Osteoblast (primary cell): ENCODE measurements around the gene ANK3. TPM values are rescaled to one million over a fixed set of nuclear protein-coding genes. Genes with fewer than 3 reads are reported as not detected.

ENCODE experiments used
- DNase-seq: peaks from one replicate; pipeline ENCODE4 v3.0.0; 2011; ENCODE audit warnings: low spot score, mixed read lengths; ENCODE audit not compliant: insufficient read length; ENCODE audit errors: missing footprints
- H2AFZ ChIP-seq: 2 replicates; pipeline ENCODE4 v1.6.0; 2011; ENCODE audit warnings: mild to moderate bottlenecking, low read length
- H3K27ac ChIP-seq: 2 replicates; pipeline ENCODE4 v1.5.1; 2011; ENCODE audit warnings: mild to moderate bottlenecking, low read depth, low read length, moderate library complexity
- H3K27me3 ChIP-seq: 2 replicates; pipeline ENCODE4 v1.6.0; 2012; ENCODE audit warnings: mild to moderate bottlenecking, control low read depth, inconsistent platforms, low read length, moderate library complexity; ENCODE audit not compliant: insufficient read depth
- H3K36me3 ChIP-seq: 2 replicates; pipeline ENCODE4 v1.5.1; 2011; ENCODE audit warnings: mild to moderate bottlenecking, low read length, control low read depth, moderate library complexity; ENCODE audit not compliant: insufficient read depth
- H3K4me1 ChIP-seq: 2 replicates; pipeline ENCODE4 v1.5.1; 2011; ENCODE audit warnings: mild to moderate bottlenecking, low read length, control low read depth, moderate library complexity; ENCODE audit not compliant: insufficient read depth
- H3K4me2 ChIP-seq: 2 replicates; pipeline ENCODE4 v1.6.0; 2011; ENCODE audit warnings: mild to moderate bottlenecking, low read length; ENCODE audit not compliant: insufficient read depth
- H3K4me3 ChIP-seq: fragments of 200-600 bp; sonication (generic); 3 replicates; pipeline ENCODE4 v1.5.1; 2012; ENCODE audit warnings: mild to moderate bottlenecking, low read length, inconsistent platforms; ENCODE audit not compliant: insufficient read depth
- H3K79me2 ChIP-seq: 2 replicates; pipeline ENCODE4 v1.6.0; 2012; ENCODE audit warnings: mild to moderate bottlenecking, low read length, control low read depth, inconsistent platforms; ENCODE audit not compliant: insufficient read depth
- H3K9me3 ChIP-seq: 2 replicates; pipeline ENCODE4 v1.5.1; 2011; ENCODE audit warnings: low read depth, low read length, control low read depth
- H4K20me1 ChIP-seq: 2 replicates; pipeline ENCODE4 v1.6.0; 2012; ENCODE audit warnings: mild to moderate bottlenecking, low read length, control low read depth; ENCODE audit not compliant: insufficient read depth
- total RNA-seq: library from RNA; depleted of rRNA; stranded (reverse); fragments of >200 nt; gene quantifications from 2 replicates; pipeline ENCODE4 v1.2.3, GENCODE V29; 2012
- TF ChIP-seq, protein P1 (sequence below): IDR thresholded peaks from 2 replicates; pipeline ENCODE4 v1.5.1; 2011; ENCODE audit warnings: mild to moderate bottlenecking, low read depth, low read length, moderate library complexity; ENCODE audit errors: extremely low read depth

ANK3 gene
- total RNA-seq, 1 donor, result 44.5 TPM

DNA sequence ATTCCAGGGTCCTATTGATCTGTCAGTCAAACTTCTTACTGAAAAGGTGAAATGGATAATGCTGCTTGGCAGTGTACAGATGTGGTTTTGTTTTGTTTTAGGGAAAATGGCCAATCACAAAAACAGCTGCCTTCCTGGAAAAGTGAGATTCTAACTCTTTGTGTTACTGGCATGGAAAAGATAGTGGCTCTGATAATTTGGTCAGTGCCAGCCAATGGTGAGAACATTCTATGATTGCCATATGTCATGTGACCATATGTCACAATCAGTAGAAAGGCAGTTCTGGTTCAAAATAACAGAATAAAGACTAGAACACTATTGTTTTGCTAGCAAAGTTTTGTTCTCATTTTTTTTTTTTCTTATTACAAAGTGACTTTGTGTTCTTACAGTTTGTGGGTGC lies 344.1 kb downstream of the ANK3 start:
- H3K27ac ChIP-seq, result no peak overlapping the region
- no peaks in the 10 kb centered on the region for H4K20me1 ChIP-seq
- no peaks in the 10 kb centered on the region for H3K79me2 ChIP-seq
- peaks cover 7% of the 10 kb centered on the region for H3K4me1 ChIP-seq
- H3K36me3 ChIP-seq, result no peaks in the 10 kb centered on the region
- H3K27me3 ChIP-seq, result no peaks in the 10 kb centered on the region
- H2AFZ ChIP-seq, result no peak overlapping the region
- TF ChIP-seq, protein P1, sequence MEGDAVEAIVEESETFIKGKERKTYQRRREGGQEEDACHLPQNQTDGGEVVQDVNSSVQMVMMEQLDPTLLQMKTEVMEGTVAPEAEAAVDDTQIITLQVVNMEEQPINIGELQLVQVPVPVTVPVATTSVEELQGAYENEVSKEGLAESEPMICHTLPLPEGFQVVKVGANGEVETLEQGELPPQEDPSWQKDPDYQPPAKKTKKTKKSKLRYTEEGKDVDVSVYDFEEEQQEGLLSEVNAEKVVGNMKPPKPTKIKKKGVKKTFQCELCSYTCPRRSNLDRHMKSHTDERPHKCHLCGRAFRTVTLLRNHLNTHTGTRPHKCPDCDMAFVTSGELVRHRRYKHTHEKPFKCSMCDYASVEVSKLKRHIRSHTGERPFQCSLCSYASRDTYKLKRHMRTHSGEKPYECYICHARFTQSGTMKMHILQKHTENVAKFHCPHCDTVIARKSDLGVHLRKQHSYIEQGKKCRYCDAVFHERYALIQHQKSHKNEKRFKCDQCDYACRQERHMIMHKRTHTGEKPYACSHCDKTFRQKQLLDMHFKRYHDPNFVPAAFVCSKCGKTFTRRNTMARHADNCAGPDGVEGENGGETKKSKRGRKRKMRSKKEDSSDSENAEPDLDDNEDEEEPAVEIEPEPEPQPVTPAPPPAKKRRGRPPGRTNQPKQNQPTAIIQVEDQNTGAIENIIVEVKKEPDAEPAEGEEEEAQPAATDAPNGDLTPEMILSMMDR, result no peak
- no peak for DNase-seq
- H3K4me2 ChIP-seq, result no peak overlapping the region
- H3K9me3 ChIP-seq, result no peaks in the 10 kb centered on the region
- H3K4me3 ChIP-seq, result no peak overlapping the region

DNA sequence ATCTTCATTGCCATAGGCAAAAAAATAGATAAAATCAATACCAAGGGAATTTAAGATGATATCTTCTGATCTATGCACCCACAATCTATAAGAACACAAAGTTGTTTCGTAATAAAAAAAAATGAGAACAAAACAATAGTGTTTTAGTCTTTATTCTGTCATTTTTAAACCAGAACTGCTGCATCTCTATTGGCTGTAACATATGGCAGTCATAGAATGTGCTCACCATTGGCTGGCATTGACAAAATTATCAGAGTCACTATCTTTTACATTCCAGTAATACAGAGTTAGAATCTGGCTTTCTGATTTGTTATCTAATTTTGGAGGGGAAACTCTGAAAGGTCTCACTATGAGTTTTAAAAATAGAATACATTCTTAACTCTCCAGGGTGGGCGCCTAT lies 344.7 kb downstream of the ANK3 start:
- peak overlapping the region; percentile 5 for H3K27ac ChIP-seq
- no peak for DNase-seq
- TF ChIP-seq, protein P1, result no peak
- no peaks in the 10 kb centered on the region for H3K9me3 ChIP-seq
- no peak overlapping the region for H3K4me3 ChIP-seq
- H3K36me3 ChIP-seq, result no peaks in the 10 kb centered on the region
- no peak overlapping the region for H3K4me2 ChIP-seq
- H3K79me2 ChIP-seq, result no peaks in the 10 kb centered on the region
- H3K4me1 ChIP-seq, result peaks cover 11% of the 10 kb centered on the region
- no peak overlapping the region for H2AFZ ChIP-seq
- no peaks in the 10 kb centered on the region for H3K27me3 ChIP-seq
- H4K20me1 ChIP-seq, result no peaks in the 10 kb centered on the region

DNA sequence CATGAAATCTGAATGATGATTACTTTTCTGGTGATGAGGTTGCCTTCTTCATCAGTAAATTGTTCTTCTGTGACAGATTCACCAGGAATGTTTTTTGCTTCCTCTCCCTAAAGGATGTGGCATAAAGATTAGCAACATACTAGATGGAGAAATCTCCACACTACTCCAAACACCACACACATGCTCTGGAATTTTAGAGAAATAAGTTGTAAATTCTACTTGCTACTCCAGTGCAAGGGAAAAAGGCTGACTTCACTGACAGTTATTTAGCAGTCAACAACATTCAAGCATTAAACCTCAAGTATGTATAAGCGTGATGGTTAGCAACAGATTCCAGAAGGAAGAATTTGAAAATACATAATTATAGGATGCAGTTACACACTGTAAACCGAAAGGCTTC lies 345.4 kb downstream of the ANK3 start:
- TF ChIP-seq, protein P1, result no peak
- Histone ChIP-seq H3K27me3 (no peaks in the 10 kb centered on the region), H3K4me1 (peaks cover 11% of the 10 kb centered on the region), H3K4me2 (peak overlapping the region; percentile 40), H3K9me3 (no peaks in the 10 kb centered on the region), H3K4me3 (no peak overlapping the region), H3K27ac (peak overlapping the region; percentile 60), H3K79me2 (no peaks in the 10 kb centered on the region), H2AFZ (no peak overlapping the region), H4K20me1 (no peaks in the 10 kb centered on the region), H3K36me3 (no peaks in the 10 kb centered on the region)
- peak; percentile 85 for DNase-seq

DNA sequence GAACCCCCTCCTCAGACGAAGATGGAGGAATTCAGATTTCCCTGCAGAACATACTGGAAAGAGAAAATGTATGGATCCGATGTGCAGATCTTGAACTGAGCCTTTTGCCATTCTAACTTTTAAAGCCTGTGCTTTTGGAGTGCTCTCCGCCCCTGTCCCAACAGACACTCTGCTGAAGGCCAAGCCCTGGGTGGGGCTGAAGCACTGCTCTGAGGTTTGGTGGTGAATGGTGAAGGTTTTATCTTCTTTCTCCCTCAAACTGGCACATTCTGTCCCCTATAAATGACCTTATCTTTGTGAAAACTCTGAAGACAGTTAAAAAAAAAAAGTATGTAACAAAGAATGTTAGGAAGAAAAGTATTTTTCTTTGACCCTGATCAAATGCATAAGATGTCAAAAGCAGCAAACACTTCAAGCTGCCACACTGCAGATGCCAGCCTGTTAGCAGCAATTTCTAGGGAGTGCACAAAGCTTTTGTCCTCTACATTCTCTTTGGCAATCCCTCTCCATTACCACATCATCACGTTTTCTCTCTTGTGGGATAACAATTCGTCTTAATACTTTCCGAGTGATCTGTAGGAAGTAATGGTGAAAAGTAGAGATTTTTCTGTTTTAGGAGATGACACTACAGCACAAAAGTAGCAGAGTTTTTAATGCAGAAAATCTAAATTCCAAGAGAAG lies 346.0 kb downstream of the ANK3 start:
- Histone ChIP-seq H3K4me2 (peak overlapping the region; percentile 40), H2AFZ (peak overlapping the region; percentile 8), H3K4me3 (no peak overlapping the region), H3K27ac (peak overlapping the region; percentile 60), H3K4me1 (peaks cover 11% of the 10 kb centered on the region), H3K9me3 (no peaks in the 10 kb centered on the region), H3K27me3 (no peaks in the 10 kb centered on the region), H3K79me2 (no peaks in the 10 kb centered on the region), H3K36me3 (no peaks in the 10 kb centered on the region), H4K20me1 (no peaks in the 10 kb centered on the region)
- TF ChIP-seq, protein P1, result no peak
- DNase-seq, result no peak
